Vagina (tissue), 2 donors: ENCODE results near the gene RRP12.

Experiments
- CTCF ChIP-seq, 3 experiments: fragments of 450-650 bp in 2 of 3; fragments of 200-600 bp in 1 of 3; sonication (generic) in 1 of 3; IDR thresholded peaks; one replicate each; pipeline ENCODE4 v1.5.1; 2017 to 2019; ENCODE audit warnings: antibody characterized with exemption in 3 of 3, mild to moderate bottlenecking in 2 of 3, moderate library complexity in 2 of 3
- POLR2A ChIP-seq, 2 donors: fragments of 450-650 bp; IDR thresholded peaks; one replicate each; pipeline ENCODE4 v1.6.1; 2017; ENCODE audit warnings: antibody characterized with exemption in 2 of 2, mild to moderate bottlenecking in 2 of 2, moderate library complexity in 2 of 2

- TF ChIP-seq CTCF (IDR thresholded peaks at IDR 0.05) (no peak), POLR2A (IDR thresholded peaks at IDR 0.05) (no peak)
Observed at GRCh38 chr10:97367126-97367649, 34.0 kb downstream of the RRP12 start.
